ENCODE data around the gene PRKG1.

PRKG1 gene

DNA sequence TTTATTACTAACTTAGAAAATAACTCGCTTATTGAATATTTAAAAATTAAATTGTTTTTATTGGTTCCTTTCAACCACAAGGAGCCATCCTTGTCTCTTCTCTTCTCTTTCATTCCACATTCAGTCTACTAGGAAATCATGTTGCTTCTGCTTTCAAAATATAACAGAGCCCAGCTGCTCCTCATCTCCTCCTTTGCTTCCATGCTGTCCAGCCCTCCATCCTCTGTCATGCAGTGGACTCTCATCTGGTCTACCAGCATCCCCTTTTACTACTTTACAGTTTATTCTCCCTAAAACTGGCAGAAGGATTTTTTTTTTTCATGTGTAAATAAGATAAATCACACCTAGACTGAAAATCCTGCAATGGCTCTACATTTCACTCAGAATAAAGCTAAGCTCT, 823.3 kb downstream of the PRKG1 start:
- H3F3A ChIP-seq (ENCODE audit: insufficient read depth) = no peaks in the 10 kb centered on the region
- no peak overlapping the region for H3K9ac ChIP-seq (ENCODE audit: low read length)
- no peaks in the 10 kb centered on the region for H3K79me2 ChIP-seq (ENCODE audit: insufficient read depth, low read length)
- H3K9me2 ChIP-seq (replicated peaks; ENCODE audit: insufficient read depth, low read length) = no peaks in the 10 kb centered on the region
- TF ChIP-seq EZH2phosphoT487 (conservative IDR thresholded peaks at IDR 0.05; ENCODE audit: low read length) = no peak
- TF ChIP-seq, protein P1, sequence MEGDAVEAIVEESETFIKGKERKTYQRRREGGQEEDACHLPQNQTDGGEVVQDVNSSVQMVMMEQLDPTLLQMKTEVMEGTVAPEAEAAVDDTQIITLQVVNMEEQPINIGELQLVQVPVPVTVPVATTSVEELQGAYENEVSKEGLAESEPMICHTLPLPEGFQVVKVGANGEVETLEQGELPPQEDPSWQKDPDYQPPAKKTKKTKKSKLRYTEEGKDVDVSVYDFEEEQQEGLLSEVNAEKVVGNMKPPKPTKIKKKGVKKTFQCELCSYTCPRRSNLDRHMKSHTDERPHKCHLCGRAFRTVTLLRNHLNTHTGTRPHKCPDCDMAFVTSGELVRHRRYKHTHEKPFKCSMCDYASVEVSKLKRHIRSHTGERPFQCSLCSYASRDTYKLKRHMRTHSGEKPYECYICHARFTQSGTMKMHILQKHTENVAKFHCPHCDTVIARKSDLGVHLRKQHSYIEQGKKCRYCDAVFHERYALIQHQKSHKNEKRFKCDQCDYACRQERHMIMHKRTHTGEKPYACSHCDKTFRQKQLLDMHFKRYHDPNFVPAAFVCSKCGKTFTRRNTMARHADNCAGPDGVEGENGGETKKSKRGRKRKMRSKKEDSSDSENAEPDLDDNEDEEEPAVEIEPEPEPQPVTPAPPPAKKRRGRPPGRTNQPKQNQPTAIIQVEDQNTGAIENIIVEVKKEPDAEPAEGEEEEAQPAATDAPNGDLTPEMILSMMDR (IDR thresholded peaks at IDR 0.05; ENCODE audit: insufficient read depth, low read length, poor library complexity, severe bottlenecking) = no peak
- no peak overlapping the region for H3K4me3 ChIP-seq (ENCODE audit: insufficient read depth, low read length, poor library complexity, severe bottlenecking)
- H3K27ac ChIP-seq (ENCODE audit: low read depth, low read length) = no peak overlapping the region
- no peaks in the 10 kb centered on the region for H3K27me3 ChIP-seq (ENCODE audit: low read length)
- H3K4me2 ChIP-seq (ENCODE audit: low read depth, low read length, poor library complexity, severe bottlenecking) = no peak overlapping the region
- H4K20me1 ChIP-seq (ENCODE audit: low read depth, low read length) = no peaks in the 10 kb centered on the region
- no peak overlapping the region for H2AFZ ChIP-seq (ENCODE audit: low read depth, low read length, severe bottlenecking)
- no peaks in the 10 kb centered on the region for H3K9me3 ChIP-seq (ENCODE audit: insufficient read depth, low read length)
- no peaks in the 10 kb centered on the region for H3K36me3 ChIP-seq (ENCODE audit: low read length)

DNA sequence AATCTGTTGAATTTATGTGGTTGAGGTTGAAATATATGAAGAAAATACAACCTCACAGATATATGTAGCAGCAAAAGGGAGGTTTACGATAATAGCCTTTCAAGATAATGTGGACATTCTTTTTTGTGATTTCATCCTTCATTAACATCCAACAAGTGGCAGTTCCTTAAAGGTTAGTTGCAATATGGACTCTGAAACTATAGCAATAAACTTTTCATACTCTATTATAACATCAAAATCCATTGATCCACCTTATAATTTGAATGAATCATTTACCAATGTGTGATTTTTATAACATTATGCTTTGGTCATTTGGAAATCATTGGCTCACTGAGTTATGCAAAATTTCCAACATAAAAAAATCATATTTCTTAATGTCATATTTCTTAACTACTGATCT, 825.9 kb downstream of the PRKG1 start:
- Histone ChIP-seq H4K20me1 (ENCODE audit: low read depth, low read length) (no peaks in the 10 kb centered on the region), H3K9me2 (replicated peaks; ENCODE audit: insufficient read depth, low read length) (no peaks in the 10 kb centered on the region), H3K9ac (ENCODE audit: low read length) (no peak overlapping the region), H3K36me3 (ENCODE audit: low read length) (no peaks in the 10 kb centered on the region), H3K27ac (ENCODE audit: low read depth, low read length) (no peak overlapping the region), H3K4me2 (ENCODE audit: low read depth, low read length, poor library complexity, severe bottlenecking) (no peak overlapping the region), H3K79me2 (ENCODE audit: insufficient read depth, low read length) (no peaks in the 10 kb centered on the region), H3F3A (ENCODE audit: insufficient read depth) (no peaks in the 10 kb centered on the region), H3K9me3 (ENCODE audit: insufficient read depth, low read length) (no peaks in the 10 kb centered on the region), H3K4me3 (ENCODE audit: insufficient read depth, low read length, poor library complexity, severe bottlenecking) (no peak overlapping the region), H2AFZ (ENCODE audit: low read depth, low read length, severe bottlenecking) (no peak overlapping the region), H3K27me3 (ENCODE audit: low read length) (no peaks in the 10 kb centered on the region)
- TF ChIP-seq, protein P1 (IDR thresholded peaks at IDR 0.05; ENCODE audit: insufficient read depth, low read length, poor library complexity, severe bottlenecking) = no peak

DNA sequence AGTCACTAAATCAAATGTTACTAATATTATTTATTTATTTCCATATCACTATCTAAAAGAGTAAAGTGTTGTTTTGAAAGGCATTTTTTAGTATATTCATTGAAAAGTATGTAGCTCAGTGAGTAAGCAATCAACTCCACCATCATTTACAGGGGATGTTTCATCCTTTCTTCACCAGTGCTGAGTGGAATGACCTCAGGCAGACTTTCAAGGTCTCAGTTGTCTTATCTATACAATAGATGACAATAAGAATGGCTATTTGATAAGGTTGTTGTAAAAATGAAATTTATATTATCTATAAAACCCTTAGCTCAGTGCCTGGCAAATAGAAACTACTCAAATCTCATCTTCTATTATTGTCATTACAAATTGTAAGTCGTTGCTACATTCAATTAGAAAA, 829.4 kb downstream of the PRKG1 start:
- no peaks in the 10 kb centered on the region for H3K79me2 ChIP-seq (ENCODE audit: insufficient read depth, low read length)
- H3K36me3 ChIP-seq (ENCODE audit: low read length) = no peaks in the 10 kb centered on the region
- TF ChIP-seq, protein P1 (IDR thresholded peaks at IDR 0.05; ENCODE audit: insufficient read depth, low read length, poor library complexity, severe bottlenecking) = no peak
- no peak for TF ChIP-seq EZH2phosphoT487 (conservative IDR thresholded peaks at IDR 0.05; ENCODE audit: low read length)
- H3F3A ChIP-seq (ENCODE audit: insufficient read depth) = no peaks in the 10 kb centered on the region
- no peak overlapping the region for H3K4me3 ChIP-seq (ENCODE audit: insufficient read depth, low read length, poor library complexity, severe bottlenecking)
- H4K20me1 ChIP-seq (ENCODE audit: low read depth, low read length) = no peaks in the 10 kb centered on the region
- H3K9me3 ChIP-seq (ENCODE audit: insufficient read depth, low read length) = no peaks in the 10 kb centered on the region
- no peak overlapping the region for H3K9ac ChIP-seq (ENCODE audit: low read length)
- H3K27me3 ChIP-seq (ENCODE audit: low read length) = no peaks in the 10 kb centered on the region
- no peak overlapping the region for H3K27ac ChIP-seq (ENCODE audit: low read depth, low read length)
- H3K4me2 ChIP-seq (ENCODE audit: low read depth, low read length, poor library complexity, severe bottlenecking) = no peak overlapping the region
- H2AFZ ChIP-seq (ENCODE audit: low read depth, low read length, severe bottlenecking) = no peak overlapping the region
- H3K9me2 ChIP-seq (replicated peaks; ENCODE audit: insufficient read depth, low read length) = no peaks in the 10 kb centered on the region

DNA sequence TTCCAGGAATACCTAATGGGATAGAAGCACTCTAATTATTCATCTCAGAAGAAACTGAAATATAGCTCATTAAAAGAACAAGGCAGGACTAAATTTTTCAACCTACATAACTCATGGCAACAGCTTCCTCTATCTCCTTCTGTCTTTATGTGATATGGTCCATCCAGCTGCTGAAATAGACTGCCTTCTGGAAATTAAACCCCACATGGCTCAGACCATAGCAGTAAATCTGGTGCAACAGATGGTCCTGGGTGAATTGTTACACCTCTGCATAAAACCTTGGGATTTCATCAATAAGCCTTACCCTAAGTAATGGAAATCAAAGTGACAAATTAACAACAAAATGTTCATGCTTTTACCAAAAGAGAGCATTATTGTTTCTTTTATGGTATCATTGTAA, 830.7 kb downstream of the PRKG1 start:
- Histone ChIP-seq H3K36me3 (ENCODE audit: low read length) (no peaks in the 10 kb centered on the region), H3K4me2 (ENCODE audit: low read depth, low read length, poor library complexity, severe bottlenecking) (no peak overlapping the region), H4K20me1 (ENCODE audit: low read depth, low read length) (no peaks in the 10 kb centered on the region), H3K9me3 (ENCODE audit: insufficient read depth, low read length) (no peaks in the 10 kb centered on the region), H3K9me2 (replicated peaks; ENCODE audit: insufficient read depth, low read length) (no peaks in the 10 kb centered on the region), H3K4me3 (ENCODE audit: insufficient read depth, low read length, poor library complexity, severe bottlenecking) (no peak overlapping the region), H3K9ac (ENCODE audit: low read length) (no peak overlapping the region), H3K27me3 (ENCODE audit: low read length) (no peaks in the 10 kb centered on the region), H3K27ac (ENCODE audit: low read depth, low read length) (no peak overlapping the region), H3F3A (ENCODE audit: insufficient read depth) (no peaks in the 10 kb centered on the region), H2AFZ (ENCODE audit: low read depth, low read length, severe bottlenecking) (no peak overlapping the region), H3K79me2 (ENCODE audit: insufficient read depth, low read length) (no peaks in the 10 kb centered on the region)
- TF ChIP-seq, protein P1 (IDR thresholded peaks at IDR 0.05; ENCODE audit: insufficient read depth, low read length, poor library complexity, severe bottlenecking) = no peak
- TF ChIP-seq EZH2phosphoT487 (conservative IDR thresholded peaks at IDR 0.05; ENCODE audit: low read length) = no peak
